ENCODE results near the gene RPS29. TPM values are rescaled to one million over a fixed set of nuclear protein-coding genes. Genes with fewer than 3 reads are reported as not detected.

RPS29 gene
- total and polyA plus RNA-seq, 2 of the 13 experiments (the other 11 are each of a cell fraction or from before 2014, with no cell fraction given) = 4,303 to 8,215 TPM

DNA sequence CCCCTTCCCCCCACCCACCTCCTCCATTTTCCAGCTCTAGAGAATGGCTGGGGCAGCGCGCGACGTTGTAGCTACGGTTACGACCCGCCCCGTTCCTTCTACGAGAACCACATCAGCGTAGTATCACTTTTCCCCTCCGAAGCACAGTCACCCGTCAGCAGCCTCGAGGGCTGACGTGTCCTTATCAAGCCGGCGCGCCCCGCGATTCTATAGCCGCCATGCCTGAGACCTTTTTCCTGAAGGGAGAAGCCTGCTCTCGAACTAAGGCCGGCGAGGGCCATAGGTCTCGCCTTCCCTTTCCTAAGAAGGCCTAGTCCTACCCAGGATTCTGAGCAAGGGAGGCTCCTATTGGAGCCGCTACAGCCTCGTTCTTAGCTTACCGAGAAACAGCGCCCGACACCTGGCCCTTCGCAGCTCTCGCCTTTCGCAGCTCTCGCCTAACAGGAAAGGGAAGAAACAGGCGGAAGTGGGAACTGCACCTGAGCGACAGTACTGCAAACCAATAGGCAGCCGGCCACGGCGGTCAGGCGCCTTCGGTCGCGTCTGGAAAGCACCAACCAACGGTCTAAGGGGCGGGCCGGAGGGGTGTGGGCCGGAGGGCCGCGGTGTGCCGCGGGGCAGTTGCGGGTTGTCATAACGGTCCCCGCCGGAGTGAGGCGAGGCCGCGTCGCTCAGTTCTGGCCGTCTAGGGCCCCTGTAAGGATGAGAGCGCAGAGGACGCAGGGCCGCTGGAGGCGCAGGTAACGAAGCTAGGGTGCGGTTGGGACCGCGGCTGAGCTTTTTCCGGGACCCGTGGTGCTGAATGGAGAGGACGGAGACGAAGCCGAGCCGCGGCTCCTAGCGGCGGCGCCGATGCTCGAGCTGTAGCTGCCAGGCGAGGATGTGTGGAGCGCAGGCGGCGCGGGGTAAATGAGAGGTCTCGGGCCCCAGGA lies 34.3 kb upstream of the RPS29 start, which contains the start of the genes MGAT2 and RPL36AL (continued):
- TF ChIP-seq, protein P1, sequence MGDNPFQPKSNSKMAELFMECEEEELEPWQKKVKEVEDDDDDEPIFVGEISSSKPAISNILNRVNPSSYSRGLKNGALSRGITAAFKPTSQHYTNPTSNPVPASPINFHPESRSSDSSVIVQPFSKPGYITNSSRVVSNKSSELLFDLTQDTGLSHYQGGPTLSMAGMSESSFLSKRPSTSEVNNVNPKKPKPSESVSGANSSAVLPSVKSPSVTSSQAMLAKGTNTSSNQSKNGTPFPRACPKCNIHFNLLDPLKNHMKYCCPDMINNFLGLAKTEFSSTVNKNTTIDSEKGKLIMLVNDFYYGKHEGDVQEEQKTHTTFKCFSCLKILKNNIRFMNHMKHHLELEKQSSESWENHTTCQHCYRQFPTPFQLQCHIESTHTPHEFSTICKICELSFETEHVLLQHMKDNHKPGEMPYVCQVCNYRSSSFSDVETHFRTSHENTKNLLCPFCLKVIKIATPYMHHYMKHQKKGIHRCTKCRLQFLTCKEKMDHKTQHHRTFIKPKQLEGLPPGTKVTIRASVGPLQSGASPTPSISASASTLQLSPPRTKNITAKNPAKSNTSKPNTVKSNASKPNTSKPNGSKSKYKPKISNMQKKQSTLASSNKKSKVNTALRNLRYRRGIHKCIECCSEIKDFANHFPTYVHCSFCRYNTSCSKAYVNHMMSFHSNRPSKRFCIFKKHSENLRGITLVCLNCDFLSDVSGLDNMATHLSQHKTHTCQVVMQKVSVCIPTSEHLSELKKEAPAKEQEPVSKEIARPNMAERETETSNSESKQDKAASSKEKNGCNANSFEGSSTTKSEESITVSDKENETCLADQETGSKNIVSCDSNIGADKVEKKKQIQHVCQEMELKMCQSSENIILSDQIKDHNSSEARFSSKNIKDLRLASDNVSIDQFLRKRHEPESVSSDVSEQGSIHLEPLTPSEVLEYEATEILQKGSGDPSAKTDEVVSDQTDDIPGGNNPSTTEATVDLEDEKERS (CRISPR knock-in tag; IDR thresholded peaks at IDR 0.05) = no peak
- TF ChIP-seq, protein P2, sequence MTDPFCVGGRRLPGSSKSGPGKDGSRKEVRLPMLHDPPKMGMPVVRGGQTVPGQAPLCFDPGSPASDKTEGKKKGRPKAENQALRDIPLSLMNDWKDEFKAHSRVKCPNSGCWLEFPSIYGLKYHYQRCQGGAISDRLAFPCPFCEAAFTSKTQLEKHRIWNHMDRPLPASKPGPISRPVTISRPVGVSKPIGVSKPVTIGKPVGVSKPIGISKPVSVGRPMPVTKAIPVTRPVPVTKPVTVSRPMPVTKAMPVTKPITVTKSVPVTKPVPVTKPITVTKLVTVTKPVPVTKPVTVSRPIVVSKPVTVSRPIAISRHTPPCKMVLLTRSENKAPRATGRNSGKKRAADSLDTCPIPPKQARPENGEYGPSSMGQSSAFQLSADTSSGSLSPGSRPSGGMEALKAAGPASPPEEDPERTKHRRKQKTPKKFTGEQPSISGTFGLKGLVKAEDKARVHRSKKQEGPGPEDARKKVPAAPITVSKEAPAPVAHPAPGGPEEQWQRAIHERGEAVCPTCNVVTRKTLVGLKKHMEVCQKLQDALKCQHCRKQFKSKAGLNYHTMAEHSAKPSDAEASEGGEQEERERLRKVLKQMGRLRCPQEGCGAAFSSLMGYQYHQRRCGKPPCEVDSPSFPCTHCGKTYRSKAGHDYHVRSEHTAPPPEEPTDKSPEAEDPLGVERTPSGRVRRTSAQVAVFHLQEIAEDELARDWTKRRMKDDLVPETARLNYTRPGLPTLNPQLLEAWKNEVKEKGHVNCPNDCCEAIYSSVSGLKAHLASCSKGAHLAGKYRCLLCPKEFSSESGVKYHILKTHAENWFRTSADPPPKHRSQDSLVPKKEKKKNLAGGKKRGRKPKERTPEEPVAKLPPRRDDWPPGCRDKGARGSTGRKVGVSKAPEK (CRISPR knock-in tag; IDR thresholded peaks at IDR 0.05; ENCODE audit: borderline replicate concordance) = no peak
- no peak for TF ChIP-seq CEBPG (CRISPR knock-in tag; IDR thresholded peaks at IDR 0.05)
- TF ChIP-seq, protein P3, sequence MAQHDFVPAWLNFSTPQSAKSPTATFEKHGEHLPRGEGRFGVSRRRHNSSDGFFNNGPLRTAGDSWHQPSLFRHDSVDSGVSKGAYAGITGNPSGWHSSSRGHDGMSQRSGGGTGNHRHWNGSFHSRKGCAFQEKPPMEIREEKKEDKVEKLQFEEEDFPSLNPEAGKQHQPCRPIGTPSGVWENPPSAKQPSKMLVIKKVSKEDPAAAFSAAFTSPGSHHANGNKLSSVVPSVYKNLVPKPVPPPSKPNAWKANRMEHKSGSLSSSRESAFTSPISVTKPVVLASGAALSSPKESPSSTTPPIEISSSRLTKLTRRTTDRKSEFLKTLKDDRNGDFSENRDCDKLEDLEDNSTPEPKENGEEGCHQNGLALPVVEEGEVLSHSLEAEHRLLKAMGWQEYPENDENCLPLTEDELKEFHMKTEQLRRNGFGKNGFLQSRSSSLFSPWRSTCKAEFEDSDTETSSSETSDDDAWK (CRISPR knock-in tag; IDR thresholded peaks at IDR 0.05) = no peak
- TF ChIP-seq, protein P4, sequence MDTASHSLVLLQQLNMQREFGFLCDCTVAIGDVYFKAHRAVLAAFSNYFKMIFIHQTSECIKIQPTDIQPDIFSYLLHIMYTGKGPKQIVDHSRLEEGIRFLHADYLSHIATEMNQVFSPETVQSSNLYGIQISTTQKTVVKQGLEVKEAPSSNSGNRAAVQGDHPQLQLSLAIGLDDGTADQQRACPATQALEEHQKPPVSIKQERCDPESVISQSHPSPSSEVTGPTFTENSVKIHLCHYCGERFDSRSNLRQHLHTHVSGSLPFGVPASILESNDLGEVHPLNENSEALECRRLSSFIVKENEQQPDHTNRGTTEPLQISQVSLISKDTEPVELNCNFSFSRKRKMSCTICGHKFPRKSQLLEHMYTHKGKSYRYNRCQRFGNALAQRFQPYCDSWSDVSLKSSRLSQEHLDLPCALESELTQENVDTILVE (CRISPR knock-in tag; IDR thresholded peaks at IDR 0.05) = no peak; the same call in 1 of the 2 replicates
- TF ChIP-seq ZIK1 (CRISPR knock-in tag; IDR thresholded peaks at IDR 0.05; ENCODE audit: borderline replicate concordance, low read depth) = 0 out of 2 replicates have a peak, but pooled peaks have one; percentile 46
- peak; percentile 39; the same call in 1 of the 2 replicates for TF ChIP-seq ZNF296 (CRISPR knock-in tag; conservative IDR thresholded peaks at IDR 0.05)
- TF ChIP-seq ZNF350 (CRISPR knock-in tag; IDR thresholded peaks at IDR 0.05; ENCODE audit: borderline replicate concordance, low read depth) = peak; percentile 72
- TF ChIP-seq, protein P5, sequence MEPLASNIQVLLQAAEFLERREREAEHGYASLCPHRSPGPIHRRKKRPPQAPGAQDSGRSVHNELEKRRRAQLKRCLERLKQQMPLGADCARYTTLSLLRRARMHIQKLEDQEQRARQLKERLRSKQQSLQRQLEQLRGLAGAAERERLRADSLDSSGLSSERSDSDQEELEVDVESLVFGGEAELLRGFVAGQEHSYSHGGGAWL (CRISPR knock-in tag; IDR thresholded peaks at IDR 0.05) = peak; percentile 40
- TF ChIP-seq ZNF550 (CRISPR knock-in tag; IDR thresholded peaks at IDR 0.05; ENCODE audit: borderline replicate concordance) = no peak
- no peak for TF ChIP-seq IKZF4 (CRISPR knock-in tag; IDR thresholded peaks at IDR 0.05; ENCODE audit: borderline replicate concordance, low read depth, not compliant biosample characterization)
- TF ChIP-seq, protein P6, sequence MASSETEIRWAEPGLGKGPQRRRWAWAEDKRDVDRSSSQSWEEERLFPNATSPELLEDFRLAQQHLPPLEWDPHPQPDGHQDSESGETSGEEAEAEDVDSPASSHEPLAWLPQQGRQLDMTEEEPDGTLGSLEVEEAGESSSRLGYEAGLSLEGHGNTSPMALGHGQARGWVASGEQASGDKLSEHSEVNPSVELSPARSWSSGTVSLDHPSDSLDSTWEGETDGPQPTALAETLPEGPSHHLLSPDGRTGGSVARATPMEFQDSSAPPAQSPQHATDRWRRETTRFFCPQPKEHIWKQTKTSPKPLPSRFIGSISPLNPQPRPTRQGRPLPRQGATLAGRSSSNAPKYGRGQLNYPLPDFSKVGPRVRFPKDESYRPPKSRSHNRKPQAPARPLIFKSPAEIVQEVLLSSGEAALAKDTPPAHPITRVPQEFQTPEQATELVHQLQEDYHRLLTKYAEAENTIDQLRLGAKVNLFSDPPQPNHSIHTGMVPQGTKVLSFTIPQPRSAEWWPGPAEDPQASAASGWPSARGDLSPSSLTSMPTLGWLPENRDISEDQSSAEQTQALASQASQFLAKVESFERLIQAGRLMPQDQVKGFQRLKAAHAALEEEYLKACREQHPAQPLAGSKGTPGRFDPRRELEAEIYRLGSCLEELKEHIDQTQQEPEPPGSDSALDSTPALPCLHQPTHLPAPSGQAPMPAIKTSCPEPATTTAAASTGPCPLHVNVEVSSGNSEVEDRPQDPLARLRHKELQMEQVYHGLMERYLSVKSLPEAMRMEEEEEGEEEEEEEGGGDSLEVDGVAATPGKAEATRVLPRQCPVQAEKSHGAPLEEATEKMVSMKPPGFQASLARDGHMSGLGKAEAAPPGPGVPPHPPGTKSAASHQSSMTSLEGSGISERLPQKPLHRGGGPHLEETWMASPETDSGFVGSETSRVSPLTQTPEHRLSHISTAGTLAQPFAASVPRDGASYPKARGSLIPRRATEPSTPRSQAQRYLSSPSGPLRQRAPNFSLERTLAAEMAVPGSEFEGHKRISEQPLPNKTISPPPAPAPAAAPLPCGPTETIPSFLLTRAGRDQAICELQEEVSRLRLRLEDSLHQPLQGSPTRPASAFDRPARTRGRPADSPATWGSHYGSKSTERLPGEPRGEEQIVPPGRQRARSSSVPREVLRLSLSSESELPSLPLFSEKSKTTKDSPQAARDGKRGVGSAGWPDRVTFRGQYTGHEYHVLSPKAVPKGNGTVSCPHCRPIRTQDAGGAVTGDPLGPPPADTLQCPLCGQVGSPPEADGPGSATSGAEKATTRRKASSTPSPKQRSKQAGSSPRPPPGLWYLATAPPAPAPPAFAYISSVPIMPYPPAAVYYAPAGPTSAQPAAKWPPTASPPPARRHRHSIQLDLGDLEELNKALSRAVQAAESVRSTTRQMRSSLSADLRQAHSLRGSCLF (CRISPR knock-in tag; IDR thresholded peaks at IDR 0.05; ENCODE audit: borderline replicate concordance) = 0 out of 2 replicates have a peak, but pooled peaks have one; percentile 35
